GM12864 (cell line): ENCODE measurements around the gene PNPLA2.

ENCODE experiments used
- DNase-seq: peaks from one replicate; pipeline ENCODE4 v3.0.0-alpha.2; 2011; ENCODE audit warnings: low read depth
- H3K4me3 ChIP-seq: 2 replicates; pipeline ENCODE4 v1.5.1; 2011; ENCODE audit warnings: mild to moderate bottlenecking, low read depth, low read length, control low read depth
- CTCF ChIP-seq: IDR thresholded peaks from 2 replicates; pipeline ENCODE4 v1.5.1; 2011; ENCODE audit warnings: low read depth, mild to moderate bottlenecking, moderate library complexity, low read length, control low read depth, inconsistent platforms; ENCODE audit errors: missing control alignments

The PNPLA2 gene

DNA sequence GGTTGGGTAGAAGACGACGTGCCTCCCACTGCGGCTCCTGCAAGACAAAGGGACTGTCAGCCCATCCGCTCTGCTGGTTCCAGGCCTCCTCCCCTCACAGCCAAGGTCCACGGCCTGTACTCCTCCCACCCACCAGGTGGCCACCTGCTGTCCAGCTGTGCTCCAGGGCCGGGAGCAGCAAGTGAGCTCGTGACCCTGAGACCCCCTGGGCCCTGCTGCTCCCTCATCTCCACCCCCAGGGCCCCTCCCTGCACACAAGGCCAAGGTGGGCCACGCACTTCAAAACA, 51.4 kb downstream of the PNPLA2 start:
- TF ChIP-seq CTCF: peak; percentile 13
- H3K4me3 ChIP-seq: no peak overlapping the region
- DNase-seq: no peak

GRCh38 chr11:870418-870817, 51.7 kb downstream of the PNPLA2 start:
- no peak for DNase-seq
- H3K4me3 ChIP-seq: no peak overlapping the region
- TF ChIP-seq CTCF: no peak

DNA sequence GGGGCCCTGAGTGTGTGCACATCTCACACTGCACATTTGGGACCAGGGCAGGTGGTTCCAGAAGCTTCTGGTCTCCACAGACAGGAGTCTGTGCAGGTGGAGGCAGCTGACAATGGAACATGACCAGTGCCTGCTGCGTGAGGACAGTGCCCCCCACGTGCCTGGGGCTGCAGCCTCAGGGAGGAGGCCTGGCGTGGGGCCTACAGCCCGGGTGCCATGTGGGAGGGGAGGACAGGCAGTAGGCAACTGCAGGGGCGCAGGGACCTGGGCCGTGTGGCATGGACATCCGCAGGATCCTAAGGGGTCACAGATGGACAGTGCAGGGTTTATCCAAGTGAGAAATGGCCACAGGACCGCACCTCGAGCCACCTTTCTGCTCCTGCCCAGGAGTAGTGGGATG, 52.8 kb downstream of the PNPLA2 start:
- no peak for TF ChIP-seq CTCF
- H3K4me3 ChIP-seq: no peak overlapping the region
- no peak for DNase-seq

DNA sequence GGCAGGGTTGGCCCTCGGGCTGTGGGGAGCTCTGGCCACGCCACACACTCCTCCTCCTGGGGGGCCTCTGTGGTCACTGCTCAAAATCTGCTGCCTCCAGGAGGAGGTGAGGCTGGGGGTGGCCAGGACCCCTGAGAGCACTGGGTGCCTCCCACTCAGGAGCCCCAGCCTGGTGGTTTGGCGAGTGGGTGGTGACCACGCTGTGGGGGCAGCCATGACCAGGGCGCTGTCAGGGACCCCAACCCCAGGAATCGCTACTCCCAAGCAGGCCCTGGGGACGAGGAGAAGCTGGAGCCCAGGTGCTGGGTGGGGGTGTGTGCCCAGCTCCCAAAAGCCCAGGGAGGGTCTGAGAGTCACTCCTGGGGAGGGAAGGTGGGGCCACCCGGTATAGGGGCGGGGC, 54.1 kb downstream of the PNPLA2 start:
- H3K4me3 ChIP-seq: no peak overlapping the region
- TF ChIP-seq CTCF: no peak
- DNase-seq: no peak

- TF ChIP-seq CTCF: no peak
These were observed 55.0 kb downstream of the PNPLA2 start for GRCh38 chr11:873706-874105.

More at GRCh38 chr11:873706-874105, 55.0 kb downstream of the PNPLA2 start:
- DNase-seq: no peak
- H3K4me3 ChIP-seq: no peak overlapping the region
